MG63 (cell line): Measurements from ENCODE around the gene CFAP54. TPM values are rescaled to one million over a fixed set of nuclear protein-coding genes. Genes with fewer than 3 reads are reported as not detected.
"Not testable (repeated sequence)": the region's sequence is repeated elsewhere in the genome, so short reads cannot be mapped to it uniquely, and the experiment has no call there.

Experiments used
- DNase-seq: peaks from one replicate; pipeline ENCODE4 v3.0.0-alpha.2; 2020
- H3K27me3 ChIP-seq: fragments of 250-450 bp; sonication (Bioruptor Pico); 2 replicates; pipeline ENCODE4 v1.5.1; 2020; ENCODE audit warnings: mild to moderate bottlenecking, moderate library complexity
- H3K36me3 ChIP-seq: fragments of 250-450 bp; sonication (Bioruptor Pico); 2 replicates; pipeline ENCODE4 v1.5.1; 2020; ENCODE audit warnings: mild to moderate bottlenecking, moderate library complexity
- H3K4me3 ChIP-seq: fragments of 250-450 bp; sonication (Bioruptor Pico); 2 replicates; pipeline ENCODE4 v1.5.1; 2020; ENCODE audit warnings: mild to moderate bottlenecking, moderate library complexity
- H3K9me3 ChIP-seq: fragments of 250-450 bp; sonication (Bioruptor Pico); 2 replicates; pipeline ENCODE4 v1.5.1; 2020; ENCODE audit warnings: mild to moderate bottlenecking, moderate library complexity
- total RNA-seq: library from RNA; depleted of rRNA; stranded (reverse); fragments of >200 nt; shearing (Covaris generic); gene quantifications from 2 replicates; pipeline ENCODE4 v1.2.3, GENCODE V29; 2014; ENCODE audit warnings: low replicate concordance; rRNA removed

Gene CFAP54
- not detected in 2 replicates for total RNA-seq

DNA sequence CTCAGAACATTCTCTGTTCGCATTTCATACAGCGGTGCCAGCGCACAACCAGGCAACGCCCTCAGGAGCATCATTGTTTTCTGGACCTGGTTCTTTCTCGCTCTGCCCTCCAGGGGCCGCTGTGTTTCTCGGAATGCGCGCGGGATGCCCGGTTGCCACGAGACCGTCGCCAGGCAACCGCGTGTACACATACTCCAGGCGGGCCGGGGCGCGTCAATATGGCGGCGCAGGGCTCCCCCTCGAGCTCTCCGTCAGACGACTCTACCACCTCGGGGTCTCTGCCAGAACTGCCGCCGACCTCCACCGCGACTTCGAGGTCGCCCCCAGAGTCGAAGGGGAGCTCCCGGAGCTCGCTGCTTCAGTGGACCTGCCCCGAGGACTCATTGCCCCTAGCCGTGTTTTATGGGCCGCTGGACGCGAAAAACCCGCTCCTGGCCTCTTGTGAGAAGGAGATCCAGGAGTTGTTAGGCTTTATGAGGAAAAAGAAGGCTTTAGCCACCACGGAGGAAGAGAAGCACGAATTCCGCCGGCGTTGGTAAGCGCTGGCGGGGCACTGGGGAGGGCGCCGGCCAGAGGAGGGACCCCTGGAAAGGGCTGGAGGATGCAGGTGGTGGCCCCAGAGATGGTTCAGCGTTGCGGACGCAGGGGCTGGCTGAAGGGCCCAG lies at the start of gene CFAP54:
CFAP54 (plus strand) TSS at position 186 of the 665 bp plus-strand sequence; CDS start at position 219, 33 bp downstream.
- Histone ChIP-seq H3K9me3 (no peaks in the 10 kb centered on the region), H3K36me3 (no peaks in the 10 kb centered on the region), H3K4me3 (peak within 1 kb of the TSS; percentile 70), H3K27me3 (no peaks in the 10 kb centered on the region)
- peak; percentile 92 for DNase-seq

GRCh38 chr12:96441816-96442215 lies 47.6 kb upstream of the CFAP54 start:
- DNase-seq: no peak
- no peaks in the 10 kb centered on the region for H3K27me3 ChIP-seq
- no peaks in the 10 kb centered on the region for H3K36me3 ChIP-seq
- 0 out of 2 replicates have a peak, but pooled peaks cover 3% of the 10 kb centered on the region for H3K9me3 ChIP-seq
- H3K4me3 ChIP-seq: no peak overlapping the region

DNA sequence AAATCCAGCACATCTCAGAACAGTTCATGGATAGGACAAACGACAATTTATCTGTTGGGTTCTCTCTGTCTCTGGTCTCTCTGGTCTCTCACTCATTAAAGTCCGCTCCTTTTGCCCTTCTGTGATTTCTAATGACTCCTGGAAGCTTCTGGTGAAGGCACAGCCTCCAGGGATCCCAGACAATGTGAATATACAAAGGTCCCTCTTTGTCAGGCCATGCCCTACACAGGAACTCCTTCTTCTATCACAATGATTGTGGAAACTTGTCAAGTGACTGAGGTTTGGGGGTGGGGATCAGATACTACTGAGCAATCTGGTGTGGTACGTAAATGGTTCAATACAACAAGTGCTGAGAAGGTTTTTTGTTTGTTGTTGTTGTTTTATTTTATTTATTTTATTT lies 46.5 kb upstream of the CFAP54 start:
- Histone ChIP-seq H3K4me3 (no peak overlapping the region), H3K27me3 (no peaks in the 10 kb centered on the region), H3K36me3 (no peaks in the 10 kb centered on the region), H3K9me3 (0 out of 2 replicates have a peak, but pooled peaks cover 3% of the 10 kb centered on the region)
- DNase-seq: no peak

DNA sequence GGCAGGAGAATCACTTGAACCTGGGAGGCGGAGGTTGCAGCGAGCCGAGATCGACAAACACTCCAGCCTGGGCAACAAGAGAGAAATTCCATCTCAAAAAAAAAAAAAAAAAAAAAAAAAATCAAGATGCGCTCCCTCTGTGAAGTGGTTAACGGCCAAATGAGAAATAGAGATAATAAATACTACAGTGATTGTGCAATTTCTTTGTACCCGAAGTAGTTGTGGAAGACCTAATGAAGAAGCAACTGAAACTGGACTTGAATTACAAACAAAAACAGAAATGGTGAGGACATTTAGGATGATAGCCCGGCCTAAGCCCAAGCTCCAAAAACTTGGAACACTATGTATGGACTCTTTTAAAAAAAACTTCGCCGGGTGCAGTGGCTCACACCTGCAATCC lies 45.0 kb upstream of the CFAP54 start:
- Histone ChIP-seq H3K9me3 (0 out of 2 replicates have a peak, but pooled peaks cover 3% of the 10 kb centered on the region), H3K4me3 (no peak overlapping the region), H3K27me3 (no peaks in the 10 kb centered on the region), H3K36me3 (no peaks in the 10 kb centered on the region)
- no peak for DNase-seq

GRCh38 chr12:96445691-96446583 lies 43.4 kb upstream of the CFAP54 start:
- Histone ChIP-seq H3K27me3 (no peaks in the 10 kb centered on the region), H3K36me3 (no peaks in the 10 kb centered on the region), H3K9me3 (0 out of 2 replicates have a peak, but pooled peaks cover 4% of the 10 kb centered on the region), H3K4me3 (no peak overlapping the region)
- no peak for DNase-seq

DNA sequence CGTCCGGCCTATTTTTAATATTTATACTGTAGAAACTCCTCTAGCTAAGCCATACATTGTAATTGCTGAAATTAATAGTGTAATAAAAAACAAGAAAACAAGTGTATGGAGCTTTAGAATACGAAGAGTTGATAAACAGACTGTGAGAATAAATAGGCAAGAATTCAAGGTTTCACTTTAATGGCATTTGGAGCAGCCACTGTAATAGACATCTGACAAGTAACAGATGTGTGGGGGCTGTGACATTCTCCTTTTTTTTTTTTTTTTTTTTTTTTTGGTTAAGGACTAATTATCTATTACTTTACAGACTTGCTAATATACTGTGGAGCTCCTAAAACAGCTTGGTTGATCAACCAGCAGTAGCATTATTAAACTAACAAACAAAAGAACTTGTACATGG lies 42.1 kb upstream of the CFAP54 start:
- H3K36me3 ChIP-seq: no peaks in the 10 kb centered on the region
- H3K27me3 ChIP-seq: no peaks in the 10 kb centered on the region
- H3K4me3 ChIP-seq: no peak overlapping the region
- no peak for DNase-seq
- H3K9me3 ChIP-seq: 0 out of 2 replicates have a peak, but pooled peaks cover 2% of the 10 kb centered on the region

DNA sequence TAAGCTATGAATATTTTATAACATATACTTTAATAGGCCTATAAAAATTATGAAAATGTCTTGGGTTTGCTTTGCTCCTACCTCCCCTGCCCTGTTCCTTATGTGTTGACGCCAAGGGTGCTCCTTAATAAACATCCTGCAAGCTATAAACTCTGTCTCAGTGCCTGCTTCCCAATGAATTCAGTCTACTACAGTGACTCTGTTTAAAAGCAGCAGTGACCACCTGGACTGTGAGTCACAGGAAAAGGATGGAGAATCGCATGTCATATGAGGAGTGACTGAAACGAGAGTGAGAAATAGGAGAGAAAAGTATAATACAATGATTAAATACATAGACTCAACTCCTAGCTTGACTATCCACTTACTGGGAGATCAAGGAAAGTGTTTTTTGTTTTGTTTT lies 41.1 kb upstream of the CFAP54 start:
- H3K27me3 ChIP-seq: no peaks in the 10 kb centered on the region
- no peaks in the 10 kb centered on the region for H3K36me3 ChIP-seq
- no peak overlapping the region for H3K4me3 ChIP-seq
- no peak for DNase-seq
- 0 out of 2 replicates have a peak, but pooled peaks cover 2% of the 10 kb centered on the region for H3K9me3 ChIP-seq

- H3K4me3 ChIP-seq: no peak overlapping the region
- no peaks in the 10 kb centered on the region for H3K36me3 ChIP-seq
- H3K27me3 ChIP-seq: no peaks in the 10 kb centered on the region
- 0 out of 2 replicates have a peak, but pooled peaks cover 2% of the 10 kb centered on the region for H3K9me3 ChIP-seq
- no peak for DNase-seq
Measured at GRCh38 chr12:96452261-96452922, 37.0 kb upstream of the CFAP54 start.

- Histone ChIP-seq H3K4me3 (no peak overlapping the region), H3K36me3 (no peaks in the 10 kb centered on the region), H3K9me3 (0 out of 2 replicates have a peak, but pooled peaks cover 2% of the 10 kb centered on the region), H3K27me3 (no peaks in the 10 kb centered on the region)
- DNase-seq: no peak
Measured at GRCh38 chr12:96454396-96454795, 35.0 kb upstream of the CFAP54 start.

- H3K4me3 ChIP-seq: no peak overlapping the region
- DNase-seq: no peak
Measured at GRCh38 chr12:96456265-96456974, 33.0 kb upstream of the CFAP54 start.

GRCh38 chr12:96457191-96457930 lies 32.0 kb upstream of the CFAP54 start:
- no peaks in the 10 kb centered on the region for H3K27me3 ChIP-seq
- H3K4me3 ChIP-seq: no peak overlapping the region
- DNase-seq: no peak
- no peaks in the 10 kb centered on the region for H3K9me3 ChIP-seq
- H3K36me3 ChIP-seq: no peaks in the 10 kb centered on the region

More at GRCh38 chr12:96456265-96456974, 33.0 kb upstream of the CFAP54 start:
- H3K9me3 ChIP-seq: no peaks in the 10 kb centered on the region
- H3K36me3 ChIP-seq: no peaks in the 10 kb centered on the region
- H3K27me3 ChIP-seq: no peaks in the 10 kb centered on the region

GRCh38 chr12:96459281-96459680 lies 30.1 kb upstream of the CFAP54 start:
- H3K4me3 ChIP-seq, H3K27me3 ChIP-seq, DNase-seq, H3K36me3 ChIP-seq, H3K9me3 ChIP-seq: not testable (repeated sequence)

DNA sequence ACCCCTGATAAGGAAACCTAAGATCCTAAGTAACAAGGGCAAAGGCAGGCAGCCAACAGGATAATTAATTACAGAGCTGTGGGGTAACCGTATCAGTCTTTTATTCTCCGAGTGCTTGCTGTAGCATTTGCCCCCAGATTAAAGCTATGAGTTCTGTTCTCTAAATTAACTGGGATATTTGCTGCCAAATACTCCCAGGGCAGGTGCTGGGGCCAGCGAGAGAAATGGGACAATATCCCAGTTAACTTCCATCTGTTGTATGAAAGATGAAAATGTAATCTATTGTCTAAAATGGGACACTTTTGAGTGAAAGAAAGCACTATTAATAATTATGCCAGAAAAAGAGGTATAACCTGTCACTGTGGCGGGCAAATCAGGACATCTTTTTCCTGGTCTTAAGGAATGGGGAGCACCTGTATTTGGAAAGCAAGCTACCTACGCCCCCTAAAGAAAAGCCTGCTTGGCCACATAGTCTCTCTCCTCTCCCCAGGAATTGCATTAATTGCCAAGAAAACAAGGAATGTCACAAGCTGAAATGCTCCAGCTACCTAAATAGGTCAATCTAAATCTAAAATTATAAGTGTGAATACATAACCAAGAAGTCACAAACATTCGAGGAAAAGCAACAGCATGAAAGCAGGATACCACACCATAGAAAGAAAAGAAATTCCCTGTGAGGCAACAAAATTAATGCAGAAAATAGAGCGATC lies 26.7 kb upstream of the CFAP54 start:
- no peaks in the 10 kb centered on the region for H3K9me3 ChIP-seq
- H3K27me3 ChIP-seq: no peaks in the 10 kb centered on the region
- DNase-seq: no peak
- no peaks in the 10 kb centered on the region for H3K36me3 ChIP-seq
- no peak overlapping the region for H3K4me3 ChIP-seq

GRCh38 chr12:96465896-96466295 lies 23.5 kb upstream of the CFAP54 start:
- H3K36me3 ChIP-seq: no peaks in the 10 kb centered on the region
- no peaks in the 10 kb centered on the region for H3K27me3 ChIP-seq
- H3K9me3 ChIP-seq: no peaks in the 10 kb centered on the region; the same call in none of the 2 replicates
- H3K4me3 ChIP-seq: no peak overlapping the region
- no peak for DNase-seq
